GM21360 (cell line): ENCODE data around the gene CELF2.

Experiments used
- ATAC-seq: cut with Tn5 transposase; IDR thresholded peaks from one replicate; pipeline ENCODE4 v1.9.1; 2021; ENCODE audit warnings: mild to moderate bottlenecking, moderate library complexity; ENCODE audit not compliant: unreplicated experiment

CELF2 gene

GRCh38 chr10:11091517-11092102 is 73.9 kb downstream of the CELF2 start:
- ATAC-seq: no peak

- no peak for ATAC-seq
Observed at GRCh38 chr10:11093771-11094736, 76.4 kb downstream of the CELF2 start.

DNA sequence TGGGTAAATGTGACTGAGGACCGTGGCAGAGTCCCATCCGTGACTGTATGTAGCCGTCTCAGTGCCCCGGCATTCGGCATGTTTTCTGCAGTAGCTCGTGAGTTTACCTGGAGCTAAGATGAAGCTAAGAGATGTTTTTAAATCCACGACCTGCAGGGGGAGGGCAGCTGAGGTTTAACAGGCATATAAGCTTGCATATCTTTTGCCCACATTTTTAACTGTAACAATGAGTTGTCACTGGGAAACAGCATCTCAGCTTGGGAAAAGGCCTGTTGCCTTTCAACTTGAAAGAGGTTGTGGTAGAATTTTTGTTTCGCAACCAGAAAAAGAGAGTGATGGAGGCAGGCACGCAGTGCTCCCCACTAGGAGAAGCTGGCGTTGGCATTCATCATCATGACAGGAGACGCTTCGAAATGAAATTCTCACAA is 77.7 kb downstream of the CELF2 start:
- no peak for ATAC-seq

GRCh38 chr10:11096422-11096821 is 78.8 kb downstream of the CELF2 start:
- no peak for ATAC-seq

GRCh38 chr10:11097686-11098085 is 80.0 kb downstream of the CELF2 start:
- ATAC-seq: peak; percentile 64

- no peak for ATAC-seq
Observed at GRCh38 chr10:11098666-11099065, 81.0 kb downstream of the CELF2 start.

- ATAC-seq: no peak
Observed at GRCh38 chr10:11104772-11105675, 87.4 kb downstream of the CELF2 start.

DNA sequence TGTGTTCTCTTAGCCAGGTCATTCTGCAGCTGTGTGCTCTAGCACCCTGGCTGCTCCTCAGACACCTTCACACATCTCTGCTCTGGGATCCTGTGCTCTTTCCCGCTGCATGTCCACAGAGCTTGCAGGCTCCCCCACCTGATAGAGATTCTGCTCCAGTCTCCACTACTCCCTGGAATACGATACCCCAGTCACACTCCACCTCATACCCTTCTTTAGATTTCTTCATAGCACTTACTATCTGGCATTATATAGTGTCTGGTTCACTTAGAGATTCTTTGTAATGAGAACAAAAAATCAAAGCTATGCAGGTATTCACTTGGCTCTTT is 88.0 kb downstream of the CELF2 start:
- no peak for ATAC-seq

GRCh38 chr10:11106621-11107374 is 89.1 kb downstream of the CELF2 start:
- ATAC-seq: peak; percentile 69

DNA sequence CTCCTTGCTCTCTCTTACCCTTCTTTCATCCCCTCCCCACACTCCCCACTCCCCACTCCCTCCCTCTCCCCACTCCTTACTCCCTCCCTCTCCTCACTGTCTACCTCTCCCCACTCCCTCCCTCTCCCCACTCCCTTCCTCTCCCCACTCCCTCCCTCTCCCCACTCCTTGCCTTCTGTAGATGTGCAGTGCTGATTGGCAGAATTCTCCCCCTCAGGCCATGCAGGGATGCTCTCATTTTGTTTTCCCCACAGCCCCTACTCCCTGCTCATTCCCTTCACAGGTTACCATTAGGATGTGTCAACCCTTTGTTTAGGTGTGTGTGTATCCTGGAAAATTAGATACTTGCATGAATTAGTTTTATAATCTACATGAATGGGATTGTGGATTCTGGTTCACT is 90.3 kb downstream of the CELF2 start:
- no peak for ATAC-seq

- no peak for ATAC-seq
Observed at GRCh38 chr10:11108356-11108755, 90.7 kb downstream of the CELF2 start.

DNA sequence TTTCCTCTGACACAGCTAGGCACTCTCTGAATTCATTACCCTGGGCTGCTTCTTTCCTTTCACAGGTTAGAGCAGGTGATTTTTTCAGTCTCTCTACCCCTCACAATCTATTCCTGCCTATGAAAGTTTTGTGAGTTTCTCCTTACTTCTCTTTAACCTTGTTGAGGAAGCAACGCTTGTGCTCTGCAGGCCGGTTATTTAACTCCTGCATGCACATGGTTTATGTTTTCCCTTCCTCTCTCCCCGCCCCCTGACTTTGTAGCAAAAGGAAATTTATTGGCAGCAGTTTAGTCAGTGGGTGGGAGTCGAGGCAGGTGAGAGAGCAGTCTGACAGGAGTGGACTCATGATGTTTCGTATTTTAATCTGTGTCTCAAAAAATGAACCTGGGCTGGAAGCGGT is 91.9 kb downstream of the CELF2 start:
- ATAC-seq: no peak

DNA sequence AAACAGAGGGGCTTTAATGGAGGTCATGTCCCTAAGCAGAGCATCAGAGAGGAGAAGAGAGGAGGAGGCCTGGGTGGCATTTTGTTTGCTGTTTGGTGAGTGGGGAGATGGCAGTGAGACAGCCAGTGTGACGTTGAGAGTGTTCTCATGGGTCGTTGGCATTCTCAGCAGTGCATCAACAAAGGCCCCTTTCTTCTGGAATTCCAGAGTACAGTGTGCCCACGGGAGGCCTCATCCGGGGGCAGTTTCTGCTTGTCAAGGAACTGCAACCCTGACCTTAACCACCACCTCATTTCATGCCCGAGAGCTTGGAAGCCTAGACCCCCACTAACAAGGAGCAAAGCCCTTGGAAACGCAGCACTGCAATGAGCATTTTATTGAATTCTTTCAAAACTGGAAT is 92.9 kb downstream of the CELF2 start:
- ATAC-seq: no peak

GRCh38 chr10:11111490-11111889 is 93.8 kb downstream of the CELF2 start:
- ATAC-seq: no peak

GRCh38 chr10:11112718-11113117 is 95.0 kb downstream of the CELF2 start:
- ATAC-seq: no peak

DNA sequence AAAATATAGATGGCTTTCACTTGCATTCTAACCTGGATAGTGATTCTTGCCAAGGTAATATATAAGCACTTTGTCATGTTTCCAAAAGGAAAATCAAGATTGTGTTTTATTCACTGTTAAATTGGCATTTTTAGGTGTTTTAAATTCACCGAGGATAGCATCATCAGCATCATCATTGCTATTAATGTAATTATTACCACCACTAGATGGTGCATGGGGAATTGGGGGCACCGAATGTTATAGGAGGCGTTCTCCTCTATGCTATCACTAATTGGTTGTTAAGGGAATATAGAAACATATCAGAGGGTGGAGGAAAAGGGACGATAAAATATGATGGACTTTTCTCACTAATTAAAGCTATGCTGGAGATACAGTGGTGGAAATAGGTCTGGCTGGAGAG is 95.5 kb downstream of the CELF2 start:
- no peak for ATAC-seq

GRCh38 chr10:11114269-11114668 is 96.6 kb downstream of the CELF2 start:
- no peak for ATAC-seq

DNA sequence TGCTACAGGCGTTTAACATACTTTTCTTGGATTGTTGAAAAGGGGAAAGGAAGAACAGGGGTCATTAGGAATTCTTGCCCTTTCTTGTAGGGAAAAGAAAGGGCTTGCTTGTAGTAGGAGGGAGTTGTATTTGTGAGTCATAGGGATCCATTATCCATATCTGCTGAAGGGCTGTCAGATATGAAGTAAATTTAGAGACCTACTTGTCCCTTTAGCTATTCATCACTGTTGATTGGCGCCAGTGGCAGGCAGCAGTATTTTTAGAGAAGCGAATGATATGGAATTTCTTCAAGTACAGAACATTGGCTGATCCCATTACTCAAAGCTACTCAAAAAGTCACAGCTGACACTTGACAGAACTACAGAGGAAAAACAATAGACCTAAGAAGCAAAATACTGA is 97.7 kb downstream of the CELF2 start:
- ATAC-seq: no peak

- ATAC-seq: no peak
Observed at GRCh38 chr10:11116361-11116760, 98.7 kb downstream of the CELF2 start.

GRCh38 chr10:11116817-11117216 is 99.1 kb downstream of the CELF2 start:
- no peak for ATAC-seq

- ATAC-seq: no peak
Observed at GRCh38 chr10:11118686-11119085, 101.0 kb downstream of the CELF2 start.
